Lung microvascular endothelial cell (primary cell): Measurements from ENCODE around the gene TSPAN11. TPM values are rescaled to one million over a fixed set of nuclear protein-coding genes. Genes with fewer than 3 reads are reported as not detected.

Experiments used
- DNase-seq, 2 donors: peaks; one replicate each; pipeline versions ENCODE4 v3.0.0 to v3.0.0-alpha.2; 2010; ENCODE audit warnings: low read depth in 2 of 2
- total RNA-seq: library from RNA; depleted of rRNA; stranded (reverse); fragments of >200 nt; gene quantifications from 2 replicates; pipeline ENCODE4 v1.2.1, GENCODE V29; 2014

Gene TSPAN11
- total RNA-seq, 1 donor from 2014 or later, result 5.0 TPM

DNA sequence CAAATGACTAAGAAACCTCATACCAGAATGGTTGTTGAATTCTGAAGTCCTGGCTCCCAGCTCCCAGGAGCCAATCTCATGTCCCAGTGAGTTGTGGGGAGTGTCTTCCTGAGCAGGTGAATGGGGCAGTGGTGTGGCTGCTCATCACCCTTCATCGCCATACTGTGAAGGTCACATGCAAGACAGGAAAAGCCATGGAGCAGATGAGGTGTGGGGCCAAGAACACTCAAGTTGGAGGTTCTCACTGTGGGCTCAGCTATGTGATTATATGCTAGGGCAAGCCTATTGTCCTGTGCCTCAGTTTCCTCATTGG is 16.6 kb upstream of the TSPAN11 start:
- DNase-seq, result no peak

DNA sequence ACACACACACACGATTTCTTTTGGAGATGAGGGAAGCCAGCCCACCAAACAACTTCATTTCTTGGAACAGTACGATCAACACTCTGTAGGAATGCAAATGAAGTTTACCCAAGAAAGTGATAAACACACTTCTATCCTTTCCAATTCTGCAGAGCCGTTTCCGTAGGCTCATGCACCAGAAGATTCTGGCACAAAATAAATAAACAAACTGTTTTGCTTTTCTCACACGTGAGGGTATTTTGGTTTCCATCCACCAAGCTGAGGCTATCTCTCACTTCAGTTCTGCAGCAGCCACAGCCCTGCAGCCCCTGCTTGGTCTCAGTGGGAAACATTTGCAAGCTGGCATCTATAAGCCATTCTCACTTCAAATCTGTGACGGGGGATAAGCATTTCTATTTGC is 15.3 kb upstream of the TSPAN11 start:
- no peak for DNase-seq

DNA sequence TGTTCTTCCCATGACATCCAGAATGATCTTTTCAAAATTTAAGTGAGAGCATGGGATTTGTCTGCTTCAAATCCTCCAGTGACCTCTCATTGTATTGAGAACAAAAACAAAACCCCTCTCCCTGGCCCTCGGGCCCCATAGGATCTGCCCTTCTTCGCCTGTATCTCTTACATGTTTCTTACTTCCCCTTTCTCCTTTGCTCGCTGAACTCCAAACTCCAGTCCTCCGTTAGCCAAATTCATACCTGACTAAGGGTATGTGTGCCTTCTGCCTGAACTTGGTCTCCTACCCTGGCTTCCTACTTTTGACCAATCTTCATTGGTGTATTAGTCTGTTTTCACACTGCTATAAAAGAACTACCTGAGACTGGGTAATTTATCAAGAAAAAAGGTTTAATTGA is 13.2 kb upstream of the TSPAN11 start:
- DNase-seq, result no peak

DNA sequence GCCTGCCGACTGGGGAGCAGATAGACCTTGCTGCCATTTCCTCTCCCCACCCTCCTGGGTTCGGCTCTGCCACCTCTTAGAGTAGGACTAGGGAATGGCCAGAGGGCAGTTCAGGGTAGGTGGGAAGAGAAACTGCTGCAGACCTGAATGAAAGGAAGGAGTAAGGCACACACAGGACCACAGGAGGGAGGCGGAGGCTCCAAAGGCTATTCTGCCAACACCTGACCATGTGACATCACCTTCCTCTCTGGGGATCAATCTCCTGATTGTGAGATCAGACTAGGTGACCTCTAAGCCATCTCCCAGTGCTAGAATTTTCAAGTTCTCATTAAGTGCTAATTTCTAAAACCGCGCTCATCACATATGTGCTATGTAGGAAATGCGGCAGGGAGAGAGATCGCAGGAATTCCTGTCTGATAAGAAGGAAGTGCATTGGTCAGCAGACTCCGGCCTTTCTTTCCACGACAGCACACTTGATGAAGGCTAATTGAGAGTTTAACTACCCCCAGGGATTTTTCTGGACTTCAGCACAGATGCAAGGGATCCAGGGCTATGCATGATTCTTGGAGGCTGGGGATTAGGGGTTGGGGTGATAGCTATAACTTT is 11.5 kb upstream of the TSPAN11 start:
- DNase-seq, result peak in 1 of 2 donors; percentile 21

DNA sequence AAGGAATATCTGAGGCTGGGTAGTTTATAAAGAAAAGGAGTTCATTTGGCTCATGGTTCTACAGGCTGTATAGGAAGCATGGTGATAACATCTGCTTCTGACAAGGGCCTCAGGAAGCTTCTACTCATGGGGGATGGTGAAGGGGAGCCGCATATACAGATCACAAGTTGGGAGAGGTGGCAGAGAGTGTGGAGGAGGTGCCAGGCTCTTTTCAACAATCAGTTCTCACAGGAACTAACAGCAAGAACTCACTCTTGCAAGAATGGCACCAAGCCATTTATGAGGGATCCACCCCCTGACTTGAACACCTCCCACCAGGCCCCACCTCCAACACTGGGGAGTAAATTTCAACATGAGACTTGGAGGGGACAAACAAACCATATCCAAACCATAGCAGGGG is 3.5 kb upstream of the TSPAN11 start:
- DNase-seq, result no peak

DNA sequence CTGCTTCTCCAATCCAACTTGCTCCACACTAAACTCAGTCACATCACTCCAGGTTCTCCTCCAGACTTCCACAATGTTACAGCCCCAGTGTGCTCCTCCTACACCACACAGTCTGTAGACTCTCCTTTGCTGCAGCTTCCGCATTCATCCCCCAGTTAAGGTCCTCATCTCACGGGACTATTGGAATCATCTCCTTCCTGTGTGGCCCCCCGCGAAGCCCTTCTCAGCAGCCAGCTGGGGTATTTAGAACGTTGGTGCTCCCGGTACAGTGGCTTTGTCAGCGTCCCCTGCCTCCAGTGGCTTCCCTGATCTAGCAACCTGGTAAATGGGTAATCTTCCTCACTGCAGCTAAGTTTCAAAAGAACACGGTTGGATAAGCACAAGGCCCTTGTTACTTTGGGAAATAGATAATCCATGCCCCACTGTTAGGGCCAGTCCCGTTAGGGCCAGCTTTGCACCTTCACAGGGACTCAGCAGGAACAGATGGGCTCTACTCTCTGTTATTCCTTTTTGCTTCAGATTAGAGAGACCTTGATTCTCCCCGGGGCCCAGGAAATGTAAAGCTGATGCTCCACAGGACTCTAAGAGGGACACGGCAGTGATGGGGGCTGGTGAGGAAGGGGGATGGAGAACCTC is 823 bp upstream of the TSPAN11 start:
- DNase-seq, result no peak

DNA sequence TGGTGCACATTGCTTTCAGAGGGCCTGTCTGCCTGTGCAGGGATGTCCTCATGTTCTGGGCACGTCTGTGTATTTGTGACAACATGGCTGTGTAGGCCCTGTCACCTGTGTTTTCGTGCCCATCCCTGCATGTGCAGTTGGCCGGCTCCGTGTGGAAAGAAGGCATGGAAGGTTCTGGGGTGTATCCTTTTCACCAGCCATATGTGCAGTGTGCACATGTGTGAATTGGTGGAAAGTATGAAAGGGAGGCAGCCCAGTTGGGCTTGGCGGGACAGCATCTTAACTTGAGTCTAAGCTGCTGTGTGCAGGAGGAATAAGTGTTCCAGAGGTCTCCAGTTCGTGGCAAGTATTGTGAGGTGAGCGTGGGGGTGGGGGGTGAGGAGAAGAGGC is 669 bp downstream of the TSPAN11 start:
- DNase-seq, result no peak

DNA sequence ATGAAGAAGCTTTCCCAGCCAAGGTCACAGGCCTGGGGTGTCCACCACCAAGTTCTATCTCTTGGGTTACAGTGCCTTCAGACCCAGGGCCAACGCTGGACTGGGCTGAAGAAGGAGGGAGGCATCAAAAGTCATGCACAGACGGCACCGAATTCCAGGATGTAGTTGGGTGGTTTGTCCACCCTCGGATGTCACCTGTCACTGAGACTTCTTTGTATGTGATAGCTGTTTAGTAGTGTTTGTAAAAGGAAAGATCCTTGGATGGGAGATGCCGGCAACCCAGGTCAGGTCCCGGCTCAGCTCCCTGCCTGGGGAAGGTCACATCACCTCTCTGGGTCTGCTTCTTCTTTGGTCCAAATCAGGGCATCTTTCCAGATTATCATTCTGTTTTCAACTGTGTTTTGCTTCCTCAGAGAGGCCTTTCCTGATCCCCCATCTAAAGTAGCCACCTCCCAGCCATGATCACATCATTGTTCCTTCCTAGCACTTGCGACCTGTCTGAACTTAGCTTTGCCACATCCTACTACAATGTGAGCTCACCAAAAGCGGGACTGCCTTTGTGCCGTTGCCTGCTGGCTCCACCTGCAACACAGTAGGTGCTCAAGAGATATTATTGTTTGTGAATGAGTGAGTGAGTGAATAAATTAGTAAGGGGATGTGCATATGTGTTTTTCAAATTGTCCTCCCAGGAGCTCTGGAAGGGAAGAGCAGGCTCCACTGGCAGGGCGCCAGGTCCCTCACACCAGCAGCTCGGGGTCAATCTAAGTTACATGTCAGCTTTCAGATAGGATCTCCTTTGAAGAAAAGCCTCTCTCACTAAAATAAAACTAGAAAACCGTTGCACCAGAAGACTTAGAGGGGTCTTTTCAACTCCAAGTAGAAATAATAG is 2.1 kb downstream of the TSPAN11 start:
- DNase-seq, result peak; percentile 44 to 56

DNA sequence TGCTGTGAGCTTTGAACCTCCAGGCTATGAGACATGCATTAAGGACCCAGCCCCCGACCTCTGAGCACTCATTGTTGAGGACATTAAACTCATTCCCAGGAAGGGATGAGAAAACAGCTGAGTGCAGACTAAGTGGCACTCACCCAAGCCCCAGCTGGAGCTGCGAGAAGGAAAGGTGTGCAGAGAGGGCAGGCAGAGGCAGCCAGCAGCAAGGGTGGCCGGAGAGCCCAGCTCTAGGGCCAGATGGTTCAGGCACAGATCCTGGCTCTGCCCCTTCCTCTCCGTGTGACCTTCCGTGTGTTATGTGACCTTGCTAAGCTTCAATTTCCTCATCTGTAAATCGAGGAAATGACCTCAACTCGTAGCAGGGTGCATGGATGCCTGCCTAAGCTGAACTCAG is 3.7 kb downstream of the TSPAN11 start:
- peak; percentile 66 to 83 for DNase-seq

DNA sequence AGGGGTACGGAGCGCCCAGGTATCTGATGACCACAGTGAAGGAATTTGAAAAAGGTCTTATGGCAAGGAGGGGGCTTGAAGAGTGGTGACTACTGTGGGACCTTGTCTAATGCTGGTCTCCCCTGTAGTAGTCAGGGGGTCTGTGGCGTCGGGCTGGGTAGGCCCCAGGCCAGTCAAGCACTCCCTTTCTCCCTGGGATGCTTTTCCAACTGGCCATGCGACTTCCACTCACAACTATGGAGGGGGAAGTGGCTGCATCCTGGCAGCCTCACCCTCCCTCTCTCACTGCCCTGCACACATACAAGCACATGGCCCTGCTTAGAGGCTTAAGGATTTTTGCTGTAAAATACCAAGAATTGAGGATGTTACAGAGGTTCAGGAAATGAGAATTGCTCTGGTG is 4.1 kb downstream of the TSPAN11 start:
- DNase-seq, result peak; percentile 34 to 79

DNA sequence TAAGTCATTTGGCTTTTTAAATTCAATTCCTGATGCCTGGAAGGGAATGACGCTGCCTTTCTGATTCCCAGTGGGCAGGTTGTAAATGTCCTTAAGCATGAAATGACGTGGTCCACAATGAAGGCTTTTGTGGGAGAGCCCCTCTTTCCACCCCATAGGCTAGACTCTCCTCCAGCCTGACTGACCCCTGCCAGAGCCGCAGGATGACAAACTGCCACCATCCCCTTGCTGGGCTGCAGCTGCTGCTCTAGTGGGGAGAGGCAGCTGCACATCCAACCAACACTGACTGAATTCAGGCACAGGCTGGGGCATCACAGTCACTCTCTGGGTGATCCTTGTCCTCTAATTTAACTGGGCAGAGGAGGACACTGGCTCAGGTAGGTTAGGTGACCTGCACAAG is 6.3 kb downstream of the TSPAN11 start:
- no peak for DNase-seq

DNA sequence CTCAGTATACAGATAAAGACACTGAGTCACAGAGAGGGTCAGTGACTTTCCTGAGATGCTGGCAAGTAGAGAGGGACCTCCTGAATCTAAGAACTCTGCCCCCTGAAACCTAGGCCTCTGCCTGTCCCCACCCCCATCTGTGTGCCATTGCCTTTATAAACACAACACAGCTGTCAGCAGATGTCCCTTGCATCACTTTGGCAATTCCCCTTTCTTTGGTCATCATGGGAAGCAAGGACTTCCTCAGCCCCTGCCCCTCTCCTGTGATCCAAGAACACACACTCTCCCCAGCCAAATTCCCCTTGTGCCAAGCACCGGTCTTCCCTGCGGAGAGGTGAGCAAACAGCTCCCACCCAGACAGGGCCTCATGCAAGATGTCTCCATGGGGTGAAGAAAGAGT is 8.3 kb downstream of the TSPAN11 start:
- no peak for DNase-seq

DNA sequence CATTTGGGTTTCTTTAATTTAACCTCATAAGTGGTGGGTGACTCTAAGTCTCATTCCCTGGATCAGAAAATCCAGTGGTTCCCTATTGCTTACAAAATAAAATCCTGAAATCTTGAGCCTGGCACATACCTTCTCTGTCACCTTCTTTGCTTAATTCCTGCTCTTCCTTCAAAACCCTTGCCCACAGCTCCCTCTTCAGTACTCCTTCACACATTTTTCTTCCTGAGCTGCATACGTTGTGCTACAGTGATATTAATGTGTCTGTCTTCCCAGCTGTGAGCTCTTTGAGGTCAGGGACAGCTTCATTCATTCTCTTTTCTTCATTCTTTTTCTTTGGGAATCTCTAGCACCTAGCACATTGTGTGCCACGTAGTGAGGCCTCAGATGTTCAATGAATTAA is 9.5 kb downstream of the TSPAN11 start:
- DNase-seq, result no peak

DNA sequence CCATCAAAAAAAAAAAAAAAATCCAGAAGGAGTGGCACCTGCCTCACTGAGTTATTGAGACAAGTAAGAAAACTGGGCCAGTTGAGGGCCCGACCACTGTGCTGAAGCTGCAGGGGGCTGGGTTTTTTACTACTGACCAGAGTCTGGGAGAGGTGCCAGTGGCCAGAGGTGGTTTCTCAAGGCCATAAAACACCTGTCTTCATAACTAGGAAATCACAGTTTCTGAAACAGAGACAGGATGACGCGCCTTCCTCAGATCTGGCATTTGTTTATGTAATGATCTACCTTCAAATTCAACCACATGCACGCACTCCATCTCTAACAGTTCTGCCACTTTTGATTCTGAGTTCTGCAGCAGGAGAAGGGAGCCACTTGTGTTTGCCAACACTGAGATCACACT is 12.7 kb downstream of the TSPAN11 start:
- no peak for DNase-seq

DNA sequence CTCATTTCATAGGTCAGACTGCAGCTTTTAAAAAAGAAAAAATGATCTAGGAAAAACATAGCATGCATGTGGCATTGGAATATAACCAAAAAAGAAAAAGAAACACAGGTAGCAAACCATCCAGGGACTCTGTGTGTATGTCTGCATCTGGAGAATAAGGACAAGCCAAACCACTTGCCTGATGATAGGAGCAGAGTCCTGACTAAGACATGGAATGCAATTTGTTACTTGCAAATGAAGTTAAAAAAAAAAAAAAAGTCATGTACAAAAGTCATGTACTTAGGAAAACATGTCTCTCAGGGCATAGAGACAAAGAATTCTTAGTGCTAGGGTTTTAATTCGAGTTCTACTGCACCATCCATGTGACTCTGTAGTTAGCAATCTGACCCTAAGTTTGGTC is 15.9 kb downstream of the TSPAN11 start:
- DNase-seq, result no peak

DNA sequence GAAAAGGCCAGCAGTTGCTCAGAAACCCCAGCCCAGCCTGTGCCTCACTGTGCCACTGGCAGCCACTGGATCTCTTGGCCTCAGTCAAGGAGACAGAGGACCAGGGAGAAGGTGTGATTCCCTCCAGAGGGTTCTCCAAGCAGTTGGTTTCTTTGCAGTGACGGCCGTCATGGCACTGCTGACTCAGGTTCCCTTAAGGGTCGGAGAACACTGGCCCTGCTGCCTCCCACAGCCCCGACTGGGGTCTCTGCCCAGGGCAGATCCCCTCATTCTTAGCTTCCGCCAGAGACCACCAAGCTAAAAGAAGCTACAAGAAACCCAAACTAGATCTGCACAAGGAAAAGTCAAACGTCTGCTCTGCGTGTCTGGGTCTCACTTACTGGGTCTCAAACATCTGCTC is 16.4 kb downstream of the TSPAN11 start:
- DNase-seq, result no peak

DNA sequence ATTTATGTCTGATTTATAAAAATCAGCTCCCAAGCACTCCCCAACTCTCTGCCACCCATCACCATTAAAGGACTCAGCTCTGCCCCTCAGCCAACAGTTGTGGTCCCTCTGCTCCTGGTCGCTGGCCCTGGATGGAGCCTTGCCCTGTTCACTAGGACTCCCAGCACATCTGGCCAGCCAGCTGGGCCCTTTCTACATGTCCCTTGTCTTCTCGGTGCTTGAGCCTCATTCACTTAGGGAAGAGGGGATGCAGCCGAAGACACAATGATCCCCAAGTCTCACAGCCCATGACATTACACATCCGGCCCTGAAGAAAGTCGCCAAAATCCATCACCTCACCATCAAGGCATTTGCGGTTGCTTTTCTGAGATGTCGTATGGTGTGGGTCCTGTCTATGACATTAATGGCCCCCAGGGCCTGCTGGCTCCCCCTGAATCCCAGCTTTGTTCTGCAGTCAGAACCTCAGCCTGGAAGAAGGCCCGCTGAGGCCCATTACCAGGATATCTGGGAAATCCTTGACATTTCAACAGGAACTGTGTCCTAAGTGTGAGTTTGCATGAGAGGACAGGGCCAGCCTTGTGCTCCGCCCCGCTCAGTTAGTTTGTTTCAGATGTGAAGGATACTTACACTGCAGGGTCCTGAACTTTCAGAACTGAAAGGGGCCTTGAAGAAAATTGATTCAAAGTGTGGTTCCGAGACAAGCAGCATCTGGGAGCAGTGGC is 19.1 kb downstream of the TSPAN11 start:
- no peak for DNase-seq

DNA sequence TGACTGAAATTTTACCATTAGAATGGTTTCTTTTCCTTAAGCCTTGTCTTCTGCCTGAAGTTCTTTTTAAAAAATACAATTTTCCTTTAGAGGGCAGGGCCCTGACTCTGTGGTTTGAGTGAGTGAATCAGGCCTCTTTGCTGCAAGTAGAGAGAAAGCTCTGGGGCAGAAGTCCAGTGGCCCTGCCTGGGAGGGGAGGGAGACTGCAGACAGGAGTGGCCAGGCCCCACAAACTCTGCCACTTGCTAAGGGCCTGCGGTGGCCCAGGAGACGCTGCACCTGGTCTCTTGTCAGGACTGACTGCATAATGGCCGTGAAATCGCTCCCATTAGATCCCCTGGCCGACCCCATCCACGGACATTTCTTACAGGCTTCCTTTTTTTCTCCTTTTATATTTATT is 25.5 kb downstream of the TSPAN11 start:
- no peak for DNase-seq

DNA sequence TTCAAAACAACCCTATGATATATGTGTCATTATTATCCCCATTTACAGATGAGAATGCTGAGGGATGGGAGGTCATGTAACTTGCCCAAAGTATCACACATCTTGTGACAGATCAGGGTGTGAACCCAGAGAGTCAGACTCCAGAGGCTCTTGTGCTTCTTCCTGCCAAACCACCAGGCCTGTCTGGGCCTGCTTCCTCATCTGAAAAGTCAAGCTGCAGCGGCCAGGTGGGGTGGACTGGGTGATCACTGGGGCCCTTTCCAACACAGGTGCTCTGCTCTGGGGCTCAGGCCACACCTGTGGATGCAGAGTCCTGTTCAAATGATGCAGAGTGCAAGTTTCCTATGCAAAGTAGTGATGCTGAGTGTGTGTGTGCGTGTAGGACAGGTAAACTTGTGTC is 26.7 kb downstream of the TSPAN11 start:
- no peak for DNase-seq

DNA sequence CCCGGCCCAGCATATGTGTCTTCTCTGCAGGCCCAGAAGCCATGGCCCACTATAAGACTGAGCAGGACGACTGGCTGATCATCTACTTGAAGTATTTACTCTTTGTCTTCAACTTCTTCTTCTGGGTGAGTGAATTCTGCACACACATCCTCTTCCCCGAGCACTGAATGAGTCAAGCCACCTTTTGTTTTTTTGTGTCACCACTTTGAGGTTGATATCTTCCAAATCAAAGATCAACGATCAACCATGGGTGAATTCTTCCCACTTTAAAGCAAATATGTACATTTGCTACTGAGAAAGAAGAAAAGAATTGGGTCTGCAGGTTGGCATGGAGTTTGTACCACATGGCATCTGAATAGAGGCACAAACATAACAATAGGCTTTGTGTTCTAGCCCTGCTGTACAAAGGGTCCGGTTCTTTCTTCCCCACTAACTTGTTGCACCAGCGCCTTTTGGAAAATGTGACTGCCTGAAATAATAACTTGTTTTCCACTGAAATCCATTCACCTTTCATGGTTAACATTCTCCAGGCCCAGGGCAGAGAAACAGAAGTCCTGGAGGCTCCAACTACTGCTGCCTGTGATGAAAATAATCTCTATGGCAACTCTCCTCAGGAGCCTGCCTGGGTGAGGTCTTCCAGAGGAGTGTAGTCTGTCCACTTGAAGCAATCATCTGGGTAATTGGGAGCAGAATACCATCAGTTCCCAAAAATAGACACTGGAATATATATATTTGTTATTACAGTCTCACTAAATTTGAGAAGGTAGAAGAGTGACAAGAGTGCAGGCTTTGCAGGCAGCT is 27.6 kb downstream of the TSPAN11 start:
- no peak for DNase-seq

DNA sequence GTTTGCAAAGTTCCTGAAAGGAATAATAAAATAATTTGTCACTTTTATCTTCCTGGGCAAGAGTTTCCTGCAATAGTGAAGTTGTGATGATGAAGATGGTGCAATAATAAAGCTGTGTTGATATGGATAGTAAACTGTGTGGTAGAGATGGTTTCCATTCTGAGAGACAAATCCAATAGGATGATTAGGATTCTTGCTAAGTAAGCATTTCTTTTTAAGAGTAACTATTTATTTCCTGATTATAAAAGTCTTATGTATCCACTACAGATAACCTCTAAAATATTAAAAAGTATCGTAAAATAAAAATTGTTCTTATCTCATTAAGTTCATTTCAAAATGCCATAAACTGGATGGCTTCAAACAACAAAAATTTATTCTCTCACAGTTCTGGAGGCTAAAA is 28.7 kb downstream of the TSPAN11 start:
- no peak for DNase-seq
